Type B pancreatic cell (in vitro differentiated cells): ENCODE data around the gene GAB2. TPM values are rescaled to one million over a fixed set of nuclear protein-coding genes. Genes with fewer than 3 reads are reported as not detected.
A peak's percentile ranks its signal among the peaks of the same experiment; 100 is the strongest.

Source experiments
- DNase-seq: peaks from one replicate; pipeline ENCODE4 v3.0.0; 2021; ENCODE audit warnings: mixed read lengths; ENCODE audit not compliant: unreplicated experiment; ENCODE audit errors: extremely low spot score
- H3K27ac Mint-ChIP-seq: 2 replicates; pipeline ENCODE4 v1.8.0; 2021; ENCODE audit warnings: mild to moderate bottlenecking, mixed read lengths
- H3K27me3 Mint-ChIP-seq: 2 replicates; pipeline ENCODE4 v1.8.0; 2021; ENCODE audit warnings: mixed read lengths
- H3K36me3 Mint-ChIP-seq: 2 replicates; pipeline ENCODE4 v1.8.0; 2021; ENCODE audit warnings: mixed read lengths
- H3K4me1 Mint-ChIP-seq: one replicate; pipeline ENCODE4 v1.8.0; 2021; ENCODE audit warnings: mixed read lengths; ENCODE audit not compliant: unreplicated experiment
- H3K4me3 Mint-ChIP-seq: 2 replicates; pipeline ENCODE4 v1.8.0; 2021; ENCODE audit warnings: mild to moderate bottlenecking, mixed read lengths
- H3K9me3 Mint-ChIP-seq: 2 replicates; pipeline ENCODE4 v1.8.0; 2021; ENCODE audit warnings: mixed read lengths
- CTCF ChIP-seq: fragments of 200-600 bp; sonication (generic); conservative IDR thresholded peaks from 2 replicates; pipeline ENCODE4 v1.5.0; 2021; ENCODE audit warnings: antibody characterized with exemption, mild to moderate bottlenecking
- total RNA-seq: library from RNA; stranded (reverse); gene quantifications from 2 replicates; pipeline ENCODE4 v1.2.1, GENCODE V29; 2021; ENCODE audit warnings: low replicate concordance

GAB2 gene
- total RNA-seq, 1 donor from 2014 or later = 23.3 TPM

DNA sequence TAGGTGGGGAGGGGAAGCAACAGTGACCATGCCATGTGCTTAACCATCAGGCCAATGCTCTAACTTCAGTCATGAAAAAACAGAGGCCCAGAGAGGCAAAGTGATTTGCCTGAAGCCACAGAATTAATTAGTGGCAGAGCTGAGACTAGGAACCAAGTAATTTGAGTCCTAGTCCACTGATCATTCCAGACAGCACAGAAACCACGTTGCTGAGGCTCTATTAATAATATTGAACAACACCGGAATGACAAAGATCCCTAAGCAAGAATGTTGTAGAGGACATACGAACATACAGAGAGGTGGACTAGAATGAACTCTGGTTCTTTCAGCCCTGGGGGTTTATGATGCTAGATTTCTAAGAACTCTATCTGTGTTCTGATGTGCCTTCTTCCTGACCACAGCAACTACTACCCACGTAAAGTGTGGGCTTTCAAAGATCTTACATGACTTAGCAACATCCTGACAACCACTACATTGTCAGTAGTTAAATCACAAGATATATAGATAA is 92.3 kb downstream of the GAB2 start:
- Mint-ChIP-seq H3K9me3 (peaks cover 7% of the 10 kb centered on the region), H3K27me3 (no peaks in the 10 kb centered on the region), H3K4me3 (no peak overlapping the region), H3K27ac (no peak overlapping the region), H3K4me1 (no peaks in the 10 kb centered on the region), H3K36me3 (no peaks in the 10 kb centered on the region)
- DNase-seq = no peak
- no peak for TF ChIP-seq CTCF

DNA sequence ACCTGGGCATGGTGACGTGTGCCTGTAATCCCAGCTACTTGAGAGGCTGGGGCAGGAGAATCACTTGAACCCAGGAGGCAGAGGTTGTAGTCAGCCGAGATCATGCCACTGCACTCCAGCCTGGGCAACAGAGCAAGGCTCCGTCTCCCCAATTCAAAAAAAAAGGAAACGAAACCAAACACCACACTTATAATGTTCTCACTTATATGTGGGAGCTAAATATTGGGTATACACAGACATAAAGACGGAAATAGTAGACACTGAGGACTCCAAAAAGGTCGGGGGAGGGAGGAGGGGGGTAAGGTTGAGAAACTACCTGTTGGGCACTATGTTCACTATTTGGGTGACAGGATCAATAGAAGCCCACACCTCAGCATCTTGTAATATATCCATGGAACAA is 94.3 kb downstream of the GAB2 start:
- no peak for DNase-seq
- H3K4me1 Mint-ChIP-seq = peaks cover 12% of the 10 kb centered on the region
- no peaks in the 10 kb centered on the region for H3K36me3 Mint-ChIP-seq
- H3K4me3 Mint-ChIP-seq = no peak overlapping the region
- no peaks in the 10 kb centered on the region for H3K9me3 Mint-ChIP-seq
- no peak overlapping the region for H3K27ac Mint-ChIP-seq
- no peak for TF ChIP-seq CTCF
- no peaks in the 10 kb centered on the region for H3K27me3 Mint-ChIP-seq

DNA sequence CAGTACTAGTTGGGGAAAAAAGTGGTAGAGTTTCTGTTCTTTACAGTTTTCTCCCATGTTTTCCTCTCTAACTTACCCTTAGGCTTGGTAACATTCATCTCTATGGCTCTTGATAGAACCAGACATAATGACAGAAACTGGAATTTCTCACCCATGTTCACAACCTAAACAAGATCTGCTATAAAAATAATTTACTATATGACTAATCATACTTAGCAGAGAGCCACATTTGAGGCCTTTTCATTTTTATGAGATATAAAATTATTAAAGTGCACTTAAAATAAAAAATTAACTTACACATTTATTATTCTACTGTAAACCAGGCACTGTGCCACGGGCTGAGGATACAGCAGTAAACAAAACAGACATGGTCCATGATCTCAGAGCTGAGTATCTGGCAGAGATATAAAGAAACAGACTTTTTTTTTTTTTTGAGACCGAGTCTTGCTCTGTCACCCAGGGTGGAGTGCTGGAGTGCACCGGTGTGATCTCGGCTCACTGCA is 98.1 kb downstream of the GAB2 start:
- H3K9me3 Mint-ChIP-seq = no peaks in the 10 kb centered on the region
- peak overlapping the region; percentile 70 for H3K27ac Mint-ChIP-seq
- DNase-seq = no peak
- no peak for TF ChIP-seq CTCF
- H3K36me3 Mint-ChIP-seq = no peaks in the 10 kb centered on the region
- no peaks in the 10 kb centered on the region for H3K27me3 Mint-ChIP-seq
- H3K4me1 Mint-ChIP-seq = peaks cover 27% of the 10 kb centered on the region
- H3K4me3 Mint-ChIP-seq = no peak overlapping the region

DNA sequence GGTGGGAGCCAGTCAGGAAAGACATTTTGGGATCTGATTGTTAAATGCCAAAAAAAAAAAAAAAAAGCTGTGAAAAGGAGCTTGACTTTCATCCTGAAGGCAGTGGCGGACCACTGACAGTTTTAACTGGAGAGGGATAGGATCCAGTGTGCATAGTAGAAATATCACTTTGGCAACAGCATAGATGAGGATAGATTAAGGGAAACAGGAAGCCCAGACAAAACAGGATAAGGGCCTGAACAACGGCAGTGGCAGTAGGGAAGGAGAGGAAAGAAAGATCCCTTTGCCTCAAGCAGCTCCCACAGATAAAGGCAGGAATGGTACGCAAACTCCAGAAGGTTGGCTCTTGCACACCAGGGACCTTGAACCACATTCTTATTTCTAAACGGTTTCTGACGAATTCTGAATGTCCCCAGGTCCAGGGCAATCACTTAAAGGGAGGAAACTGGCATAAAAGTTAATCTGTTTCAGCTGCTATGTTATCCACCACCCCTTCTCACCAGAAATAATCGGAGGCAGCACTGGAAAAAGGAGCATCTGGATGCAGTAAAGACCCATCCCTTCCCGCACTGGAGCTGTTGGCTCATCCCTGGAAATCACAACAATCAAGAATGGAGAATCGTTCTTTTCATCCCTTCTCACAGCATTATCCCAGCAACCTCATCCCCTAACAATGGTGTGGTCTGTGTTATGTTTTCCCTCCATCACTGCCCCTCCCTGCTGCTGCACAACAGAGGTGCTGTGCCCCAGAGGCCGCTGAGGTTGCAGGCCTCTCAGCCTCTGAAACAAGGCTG is 99.1 kb downstream of the GAB2 start:
- TF ChIP-seq CTCF = no peak
- Mint-ChIP-seq H3K36me3 (no peaks in the 10 kb centered on the region), H3K4me3 (no peak overlapping the region), H3K27me3 (no peaks in the 10 kb centered on the region), H3K27ac (peak overlapping the region; percentile 70), H3K4me1 (peaks cover 35% of the 10 kb centered on the region), H3K9me3 (no peaks in the 10 kb centered on the region)
- no peak for DNase-seq

- peaks cover 47% of the 10 kb centered on the region for H3K4me1 Mint-ChIP-seq
- no peaks in the 10 kb centered on the region for H3K27me3 Mint-ChIP-seq
- H3K36me3 Mint-ChIP-seq = no peaks in the 10 kb centered on the region
- H3K9me3 Mint-ChIP-seq = no peaks in the 10 kb centered on the region
- no peak for DNase-seq
- no peak overlapping the region for H3K27ac Mint-ChIP-seq
- H3K4me3 Mint-ChIP-seq = no peak overlapping the region
- TF ChIP-seq CTCF = no peak
Measured at GRCh38 chr11:78315724-78316123, 101.9 kb downstream of the GAB2 start.
